Activated T-helper 1 cell treated with anti-CD3 and anti-CD28 coated beads, Interleukin-12 subunit alpha, Interleukin-12 subunit beta, Interleukin-2, Interleukin-4 antibody, amounts not matched to agents 30 ng/mL and 10 ng/mL and 1 ng/mL, durations not matched to agents 14 hours and 24 hours and 36 hours (primary cell): ENCODE measurements around the gene SLCO6A1. TPM values are rescaled to one million over a fixed set of nuclear protein-coding genes. Genes with fewer than 3 reads are reported as not detected.

Experiments used
- DNase-seq: peaks from one replicate; pipeline ENCODE4 v3.0.0; 2021; ENCODE audit warnings: low spot score
- H3K27ac Mint-ChIP-seq: one replicate; pipeline ENCODE4 v1.8.0; 2021; ENCODE audit warnings: mild to moderate bottlenecking, mixed read lengths
- H3K27me3 Mint-ChIP-seq: one replicate; pipeline ENCODE4 v1.8.0; 2022; ENCODE audit warnings: mild to moderate bottlenecking, moderate library complexity, mixed read lengths; ENCODE audit not compliant: insufficient read depth
- H3K36me3 Mint-ChIP-seq: one replicate; pipeline ENCODE4 v1.8.0; 2021; ENCODE audit warnings: low read depth, mixed read lengths
- H3K4me1 Mint-ChIP-seq: one replicate; pipeline ENCODE4 v1.8.0; 2021; ENCODE audit warnings: low read depth, mixed read lengths
- H3K4me3 Mint-ChIP-seq: one replicate; pipeline ENCODE4 v1.8.0; 2021; ENCODE audit warnings: mild to moderate bottlenecking, moderate library complexity, mixed read lengths
- H3K9me3 Mint-ChIP-seq: one replicate; pipeline ENCODE4 v1.8.0; 2021; ENCODE audit warnings: mixed read lengths
- intact Hi-C: fragments of 100-400 bp; cut with micrococcal nuclease; formaldehyde crosslinking; loops from one replicate; pipeline ENCODE4 v1.15.1; 2024
- total RNA-seq: library from RNA; stranded (reverse); gene quantifications from 2 replicates; pipeline ENCODE4 v1.2.3, GENCODE V29; 2022

Gene SLCO6A1
- not detected in 2 replicates for total RNA-seq

- no peak within 1 kb of the TSS for H3K4me3 Mint-ChIP-seq
- H3K9me3 Mint-ChIP-seq, result no peaks in the 10 kb centered on the region
- no peaks in the 10 kb centered on the region for H3K4me1 Mint-ChIP-seq
- intact Hi-C loops, result no loop called here
- no peaks in the 10 kb centered on the region for H3K27me3 Mint-ChIP-seq
- H3K27ac Mint-ChIP-seq, result no peak within 1 kb of the TSS
- no peaks in the 10 kb centered on the region for H3K36me3 Mint-ChIP-seq
- DNase-seq, result no peak
Measured at GRCh38 chr5:102498271-102499034, at the start of gene SLCO6A1. SLCO6A1 (minus strand) TSS chr5:102499001; CDS start chr5:102498844, 157 bp downstream.

- Mint-ChIP-seq H3K4me1 (no peaks in the 10 kb centered on the region), H3K27ac (no peak overlapping the region), H3K9me3 (no peaks in the 10 kb centered on the region), H3K27me3 (peaks cover 2% of the 10 kb centered on the region), H3K4me3 (no peak overlapping the region), H3K36me3 (no peaks in the 10 kb centered on the region)
- intact Hi-C loops, result no loop called here
- no peak for DNase-seq
Measured at GRCh38 chr5:102547141-102548035, 48.6 kb upstream of the SLCO6A1 start.

GRCh38 chr5:102545175-102545574, 46.4 kb upstream of the SLCO6A1 start:
- intact Hi-C loops, result no loop called here
- Mint-ChIP-seq H3K36me3 (no peaks in the 10 kb centered on the region), H3K9me3 (no peaks in the 10 kb centered on the region), H3K27ac (no peak overlapping the region), H3K4me1 (no peaks in the 10 kb centered on the region), H3K27me3 (peaks cover 2% of the 10 kb centered on the region), H3K4me3 (no peak overlapping the region)
- no peak for DNase-seq

GRCh38 chr5:102542057-102542456, 43.3 kb upstream of the SLCO6A1 start:
- Mint-ChIP-seq H3K4me1 (no peaks in the 10 kb centered on the region), H3K36me3 (no peaks in the 10 kb centered on the region), H3K9me3 (no peaks in the 10 kb centered on the region), H3K4me3 (no peak overlapping the region), H3K27me3 (peaks cover 2% of the 10 kb centered on the region), H3K27ac (no peak overlapping the region)
- no peak for DNase-seq
- intact Hi-C loops, result no loop called here

- no peaks in the 10 kb centered on the region for H3K4me1 Mint-ChIP-seq
- no peak for DNase-seq
- H3K27ac Mint-ChIP-seq, result no peak overlapping the region
- intact Hi-C loops, result no loop called here
- H3K9me3 Mint-ChIP-seq, result no peaks in the 10 kb centered on the region
- H3K36me3 Mint-ChIP-seq, result no peaks in the 10 kb centered on the region
- no peak overlapping the region for H3K4me3 Mint-ChIP-seq
- no peaks in the 10 kb centered on the region for H3K27me3 Mint-ChIP-seq
Measured at GRCh38 chr5:102539996-102540728, 41.4 kb upstream of the SLCO6A1 start.

GRCh38 chr5:102539562-102539961, 40.8 kb upstream of the SLCO6A1 start:
- H3K4me1 Mint-ChIP-seq, result no peaks in the 10 kb centered on the region
- H3K36me3 Mint-ChIP-seq, result no peaks in the 10 kb centered on the region
- no peaks in the 10 kb centered on the region for H3K9me3 Mint-ChIP-seq
- intact Hi-C loops, result no loop called here
- no peak overlapping the region for H3K4me3 Mint-ChIP-seq
- H3K27me3 Mint-ChIP-seq, result no peaks in the 10 kb centered on the region
- no peak overlapping the region for H3K27ac Mint-ChIP-seq
- no peak for DNase-seq

- Mint-ChIP-seq H3K27ac (no peak overlapping the region), H3K36me3 (no peaks in the 10 kb centered on the region), H3K27me3 (no peaks in the 10 kb centered on the region), H3K9me3 (no peaks in the 10 kb centered on the region), H3K4me1 (no peaks in the 10 kb centered on the region), H3K4me3 (no peak overlapping the region)
- intact Hi-C loops, result no loop called here
- DNase-seq, result no peak
Measured at GRCh38 chr5:102537011-102537410, 38.2 kb upstream of the SLCO6A1 start.

- intact Hi-C loops, result loop anchor here (1.0 kb wide), 3 partner anchors 505 to 688 kb away; no protein-coding TSS in a partner anchor
- Mint-ChIP-seq H3K27ac (no peak overlapping the region), H3K9me3 (no peaks in the 10 kb centered on the region), H3K4me3 (no peak overlapping the region), H3K36me3 (no peaks in the 10 kb centered on the region), H3K27me3 (no peaks in the 10 kb centered on the region), H3K4me1 (no peaks in the 10 kb centered on the region)
- no peak for DNase-seq
Measured at GRCh38 chr5:102536323-102536928, 37.6 kb upstream of the SLCO6A1 start.

GRCh38 chr5:102532123-102532522, 33.3 kb upstream of the SLCO6A1 start:
- Mint-ChIP-seq H3K36me3 (no peaks in the 10 kb centered on the region), H3K27me3 (peaks cover 6% of the 10 kb centered on the region), H3K4me3 (no peak overlapping the region), H3K27ac (no peak overlapping the region), H3K4me1 (no peaks in the 10 kb centered on the region), H3K9me3 (no peaks in the 10 kb centered on the region)
- DNase-seq, result no peak
- intact Hi-C loops, result no loop called here

- H3K4me3 Mint-ChIP-seq, result no peak overlapping the region
- H3K27me3 Mint-ChIP-seq, result peaks cover 6% of the 10 kb centered on the region
- H3K27ac Mint-ChIP-seq, result no peak overlapping the region
- H3K36me3 Mint-ChIP-seq, result no peaks in the 10 kb centered on the region
- intact Hi-C loops, result no loop called here
- no peaks in the 10 kb centered on the region for H3K9me3 Mint-ChIP-seq
- no peak for DNase-seq
- H3K4me1 Mint-ChIP-seq, result no peaks in the 10 kb centered on the region
Measured at GRCh38 chr5:102531506-102531905, 32.7 kb upstream of the SLCO6A1 start.

- Mint-ChIP-seq H3K27ac (no peak overlapping the region), H3K36me3 (no peaks in the 10 kb centered on the region), H3K4me3 (no peak overlapping the region), H3K9me3 (no peaks in the 10 kb centered on the region), H3K4me1 (no peaks in the 10 kb centered on the region), H3K27me3 (peaks cover 9% of the 10 kb centered on the region)
- intact Hi-C loops, result no loop called here
- DNase-seq, result no peak
Measured at GRCh38 chr5:102529447-102529846, 30.6 kb upstream of the SLCO6A1 start.

GRCh38 chr5:102529031-102529430, 30.2 kb upstream of the SLCO6A1 start:
- Mint-ChIP-seq H3K9me3 (peaks cover 2% of the 10 kb centered on the region), H3K27me3 (peaks cover 9% of the 10 kb centered on the region), H3K27ac (no peak overlapping the region), H3K4me3 (no peak overlapping the region), H3K4me1 (no peaks in the 10 kb centered on the region), H3K36me3 (no peaks in the 10 kb centered on the region)
- intact Hi-C loops, result no loop called here
- DNase-seq, result no peak
